ENCODE measurements around the gene RNF5.

Gene RNF5

DNA sequence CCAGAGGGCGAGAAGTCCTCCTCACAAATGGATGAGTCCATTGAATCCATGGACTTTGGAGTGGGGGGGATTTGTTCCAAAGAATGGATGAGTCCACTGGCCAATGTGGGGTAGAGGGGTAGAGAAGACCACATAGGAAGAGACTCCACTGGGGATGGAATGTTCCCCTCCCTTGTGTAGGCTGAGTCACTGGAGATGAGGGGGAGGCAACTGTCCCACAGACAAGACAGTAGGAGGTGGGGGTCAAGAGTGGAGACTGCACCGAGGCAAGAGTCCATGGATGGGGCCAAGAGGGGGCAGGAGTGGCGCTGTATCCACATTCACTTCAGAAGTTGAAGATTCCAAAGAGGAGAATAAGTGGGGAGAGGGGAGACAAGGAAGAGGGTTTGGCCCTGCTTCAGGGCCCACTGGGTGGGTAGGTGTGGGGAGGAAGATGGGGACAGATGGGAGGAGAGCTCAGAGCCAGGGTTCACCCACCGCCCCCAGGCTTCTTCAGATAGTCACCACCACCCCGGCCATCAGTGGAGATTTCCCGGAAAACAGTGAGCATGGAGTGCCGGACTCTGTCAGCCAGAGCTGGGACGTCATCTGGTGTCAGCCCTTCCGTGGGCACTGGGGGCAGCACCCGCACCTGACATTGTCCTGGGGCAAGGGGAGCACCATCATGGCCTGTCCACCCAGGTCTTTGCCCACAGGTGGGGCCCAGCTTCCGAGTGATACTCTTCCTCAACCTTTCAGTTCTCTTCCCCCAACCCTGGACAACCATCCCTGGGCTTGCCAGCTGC lies 9.2 kb upstream of the RNF5 start:
- no peaks in the 10 kb centered on the region for H3K27me3 ChIP-seq (ENCODE audit: control insufficient read depth, insufficient read depth, low read length)
- no peak overlapping the region for H3K4me3 ChIP-seq (ENCODE audit: low read depth, low read length)
- peaks cover 53% of the 10 kb centered on the region for H3K36me3 ChIP-seq (ENCODE audit: control insufficient read depth, insufficient read depth, low read length)
- H3K4me1 ChIP-seq (ENCODE audit: control insufficient read depth, insufficient read depth, low read length) = peaks cover 20% of the 10 kb centered on the region; the same call in 1 of the 2 replicates
- H3K9me3 ChIP-seq (ENCODE audit: control insufficient read depth, insufficient read depth, low read depth, low read length) = no peaks in the 10 kb centered on the region
- no peak overlapping the region for H3K27ac ChIP-seq (ENCODE audit: low read depth, low read length)
- H3K9ac ChIP-seq (ENCODE audit: low read length) = no peak overlapping the region

DNA sequence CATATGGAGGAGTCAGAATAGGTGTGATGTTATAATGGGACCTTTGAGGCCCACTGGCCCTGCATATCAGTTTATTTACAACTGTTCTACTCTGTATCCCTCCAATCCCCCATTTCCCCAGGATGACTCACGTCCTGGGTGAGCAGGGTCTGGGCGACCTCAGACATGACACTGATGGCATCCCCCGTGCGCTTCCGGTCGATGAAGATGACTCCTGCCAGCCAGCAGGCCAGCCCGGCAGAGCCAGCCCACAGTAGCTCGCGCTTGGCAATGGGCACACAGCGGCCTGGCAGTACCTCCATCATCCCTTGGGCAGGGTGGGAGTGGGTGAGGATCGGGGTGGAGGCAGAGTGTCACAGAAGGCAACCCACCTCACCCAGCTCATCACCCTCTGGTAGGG lies 7.9 kb upstream of the RNF5 start:
- Histone ChIP-seq H3K36me3 (ENCODE audit: control insufficient read depth, insufficient read depth, low read length) (peaks cover 49% of the 10 kb centered on the region), H3K27me3 (ENCODE audit: control insufficient read depth, insufficient read depth, low read length) (no peaks in the 10 kb centered on the region), H3K4me1 (ENCODE audit: control insufficient read depth, insufficient read depth, low read length) (peaks cover 29% of the 10 kb centered on the region; the same call in 1 of the 2 replicates), H3K4me3 (ENCODE audit: low read depth, low read length) (no peak overlapping the region), H3K9me3 (ENCODE audit: control insufficient read depth, insufficient read depth, low read depth, low read length) (no peaks in the 10 kb centered on the region), H3K27ac (ENCODE audit: low read depth, low read length) (no peak overlapping the region), H3K9ac (ENCODE audit: low read length) (no peak overlapping the region)

DNA sequence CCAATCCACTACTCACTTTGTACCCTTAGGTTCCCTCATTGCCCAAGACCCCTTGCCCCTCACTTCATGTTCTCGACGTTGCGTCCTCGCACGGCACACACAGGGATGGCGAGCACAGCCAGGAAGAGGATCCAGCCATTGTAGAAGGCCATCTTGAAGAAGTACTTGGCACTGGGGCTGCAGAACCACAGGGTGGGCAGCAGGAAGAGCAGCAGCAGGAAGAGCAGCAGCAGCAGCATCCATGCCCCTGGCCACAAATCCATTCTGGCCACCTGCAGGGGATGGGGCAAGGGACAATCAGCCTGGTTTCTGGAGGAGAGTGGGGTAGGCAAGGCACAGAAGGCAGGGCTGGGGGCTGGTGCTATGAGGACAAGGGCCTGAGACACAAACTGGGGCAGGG lies 7.0 kb upstream of the RNF5 start:
- H3K27ac ChIP-seq (ENCODE audit: low read depth, low read length) = no peak overlapping the region
- H3K9me3 ChIP-seq (ENCODE audit: control insufficient read depth, insufficient read depth, low read depth, low read length) = no peaks in the 10 kb centered on the region
- H3K9ac ChIP-seq (ENCODE audit: low read length) = no peak overlapping the region
- no peak overlapping the region for H3K4me3 ChIP-seq (ENCODE audit: low read depth, low read length)
- H3K36me3 ChIP-seq (ENCODE audit: control insufficient read depth, insufficient read depth, low read length) = peaks cover 49% of the 10 kb centered on the region
- H3K27me3 ChIP-seq (ENCODE audit: control insufficient read depth, insufficient read depth, low read length) = no peaks in the 10 kb centered on the region
- H3K4me1 ChIP-seq (ENCODE audit: control insufficient read depth, insufficient read depth, low read length) = peaks cover 30% of the 10 kb centered on the region; the same call in 1 of the 2 replicates

DNA sequence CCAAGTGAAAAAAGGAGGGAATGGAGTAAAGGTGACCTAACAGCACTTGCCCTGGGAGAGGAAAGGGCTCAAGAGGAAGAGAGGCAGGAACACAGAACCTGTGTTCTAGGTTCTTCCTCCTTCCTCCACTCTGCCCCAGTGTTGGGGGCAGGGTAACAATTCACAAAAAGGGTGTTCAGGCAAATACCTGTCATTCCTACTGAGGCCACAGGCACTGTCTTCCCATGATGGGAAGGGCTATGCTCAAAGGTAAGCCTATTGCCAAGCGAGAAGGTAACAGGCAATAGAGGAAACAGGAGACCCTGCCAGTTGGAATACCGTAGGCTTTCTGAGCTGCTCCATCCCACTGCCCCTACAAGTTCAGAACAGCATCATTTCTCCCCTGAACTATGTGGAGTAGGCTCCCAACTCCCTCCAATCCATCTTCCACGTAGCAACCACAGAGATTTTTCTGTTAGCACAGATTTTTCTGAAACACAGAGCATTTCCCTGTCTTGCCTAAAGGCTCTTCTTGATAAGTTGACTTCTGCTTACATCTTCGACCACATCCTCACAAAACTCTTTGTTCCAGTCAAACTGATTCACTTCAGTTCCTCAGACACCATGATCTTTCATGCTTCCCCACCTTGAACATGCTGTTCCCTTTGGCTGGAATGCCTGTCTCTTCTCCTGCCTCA lies 5.0 kb upstream of the RNF5 start:
- H3K4me1 ChIP-seq (ENCODE audit: control insufficient read depth, insufficient read depth, low read length) = peaks cover 29% of the 10 kb centered on the region; the same call in 1 of the 2 replicates
- H3K27ac ChIP-seq (ENCODE audit: low read depth, low read length) = no peak overlapping the region
- H3K9me3 ChIP-seq (ENCODE audit: control insufficient read depth, insufficient read depth, low read depth, low read length) = no peaks in the 10 kb centered on the region
- H3K9ac ChIP-seq (ENCODE audit: low read length) = peak overlapping the region; percentile 40
- H3K27me3 ChIP-seq (ENCODE audit: control insufficient read depth, insufficient read depth, low read length) = no peaks in the 10 kb centered on the region
- peaks cover 36% of the 10 kb centered on the region for H3K36me3 ChIP-seq (ENCODE audit: control insufficient read depth, insufficient read depth, low read length)
- no peak overlapping the region for H3K4me3 ChIP-seq (ENCODE audit: low read depth, low read length)

DNA sequence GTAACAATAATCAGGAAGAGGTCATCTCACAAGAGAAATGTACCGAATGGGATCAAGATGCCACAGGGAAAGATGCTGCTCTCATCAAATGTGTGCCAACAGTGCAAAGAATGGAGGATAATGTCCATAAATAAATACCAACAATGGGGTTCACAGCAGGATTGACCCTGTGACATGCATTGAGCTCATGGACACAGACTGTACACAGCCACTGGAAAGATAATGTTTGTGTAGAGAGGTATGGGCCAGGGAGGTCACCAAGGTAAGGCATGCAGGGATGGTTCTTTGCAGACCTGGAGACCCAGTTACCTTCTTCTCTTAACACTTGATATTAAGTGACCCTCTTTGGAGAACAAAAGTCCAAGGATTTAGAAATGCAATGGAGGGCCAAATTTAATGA lies 3.8 kb upstream of the RNF5 start:
- no peak overlapping the region; the same call in 1 of the 2 replicates for H3K4me3 ChIP-seq (ENCODE audit: low read depth, low read length)
- H3K36me3 ChIP-seq (ENCODE audit: control insufficient read depth, insufficient read depth, low read length) = peaks cover 24% of the 10 kb centered on the region
- no peak overlapping the region for H3K27ac ChIP-seq (ENCODE audit: low read depth, low read length)
- peaks cover 35% of the 10 kb centered on the region; the same call in 1 of the 2 replicates for H3K4me1 ChIP-seq (ENCODE audit: control insufficient read depth, insufficient read depth, low read length)
- no peak overlapping the region for H3K9ac ChIP-seq (ENCODE audit: low read length)
- no peaks in the 10 kb centered on the region for H3K27me3 ChIP-seq (ENCODE audit: control insufficient read depth, insufficient read depth, low read length)
- no peaks in the 10 kb centered on the region for H3K9me3 ChIP-seq (ENCODE audit: control insufficient read depth, insufficient read depth, low read depth, low read length)

DNA sequence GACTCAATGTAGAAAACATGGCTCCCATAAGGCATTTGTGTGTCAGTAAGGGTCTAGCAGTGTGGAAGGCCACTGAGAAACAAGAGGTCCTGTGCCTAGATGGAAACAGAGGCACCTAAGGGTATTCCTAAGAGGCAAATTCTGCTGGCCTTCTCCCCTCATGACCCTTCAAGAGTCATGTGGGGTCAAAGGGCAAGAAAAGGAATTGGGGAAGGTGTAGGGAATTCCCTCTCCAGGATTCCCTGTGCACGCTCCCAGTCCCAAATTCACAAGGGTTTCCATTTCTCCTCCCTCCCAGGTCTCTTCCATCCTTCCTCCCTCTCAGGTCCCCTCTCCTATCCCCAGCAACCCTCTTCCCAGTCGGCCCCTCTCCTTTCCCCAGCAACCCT lies 2.9 kb upstream of the RNF5 start:
- peaks cover 35% of the 10 kb centered on the region; the same call in 1 of the 2 replicates for H3K4me1 ChIP-seq (ENCODE audit: control insufficient read depth, insufficient read depth, low read length)
- H3K36me3 ChIP-seq (ENCODE audit: control insufficient read depth, insufficient read depth, low read length) = peaks cover 22% of the 10 kb centered on the region
- 0 out of 2 replicates have a peak overlapping the region, but pooled peaks have one; percentile 48 for H3K27ac ChIP-seq (ENCODE audit: low read depth, low read length)
- no peaks in the 10 kb centered on the region for H3K9me3 ChIP-seq (ENCODE audit: control insufficient read depth, insufficient read depth, low read depth, low read length)
- no peaks in the 10 kb centered on the region for H3K27me3 ChIP-seq (ENCODE audit: control insufficient read depth, insufficient read depth, low read length)
- peak overlapping the region; percentile 90 for H3K4me3 ChIP-seq (ENCODE audit: low read depth, low read length)
- peak overlapping the region; percentile 88 for H3K9ac ChIP-seq (ENCODE audit: low read length)

DNA sequence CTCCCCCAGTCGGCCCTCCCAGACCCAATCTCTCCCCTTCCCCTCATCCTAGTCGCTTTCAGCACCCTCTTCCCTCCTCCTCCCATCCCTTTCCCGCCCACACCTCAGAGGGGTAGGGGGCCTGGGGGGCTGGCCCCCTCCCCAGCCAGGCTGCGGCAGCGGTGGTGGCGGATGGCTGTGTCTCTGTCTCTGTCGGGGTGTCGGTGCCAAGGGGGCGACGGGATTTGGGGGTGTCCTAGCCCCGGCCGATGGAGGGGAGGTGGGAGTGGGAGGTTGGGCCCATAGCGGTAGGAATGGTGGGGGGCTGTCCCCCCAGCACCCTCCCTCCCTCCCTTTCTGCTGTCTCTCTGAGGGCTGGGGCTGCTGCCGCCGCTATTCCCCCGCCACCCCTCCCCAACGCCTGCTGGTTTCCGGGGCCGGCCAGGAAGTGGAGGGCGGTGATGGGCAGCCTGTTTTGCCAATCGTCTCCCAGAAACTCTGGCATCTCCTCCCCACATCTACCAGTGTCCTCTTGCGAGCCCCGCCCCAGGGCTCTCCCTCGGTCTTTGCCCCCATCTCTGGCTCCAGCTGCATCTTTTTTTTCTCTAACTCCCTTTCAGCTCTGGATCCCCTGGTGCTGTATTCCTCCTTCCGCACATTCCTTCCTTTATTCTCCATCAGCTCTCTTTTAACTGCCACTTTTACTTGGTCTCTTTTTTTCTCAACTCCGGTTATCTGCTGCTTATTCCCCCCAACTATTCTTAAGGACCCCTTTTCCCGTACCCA lies 2.3 kb upstream of the RNF5 start, which contains the start of gene AGPAT1:
Gene AGPAT1 (minus strand): TSS at position 374 of the 765 bp plus-strand sequence. CDS start 4,588 bp downstream, outside the sequence.
- H3K9me3 ChIP-seq (ENCODE audit: control insufficient read depth, insufficient read depth, low read depth, low read length) = no peaks in the 10 kb centered on the region
- H3K27me3 ChIP-seq (ENCODE audit: control insufficient read depth, insufficient read depth, low read length) = no peaks in the 10 kb centered on the region
- H3K4me3 ChIP-seq (ENCODE audit: low read depth, low read length) = peak within 1 kb of the TSS; percentile 90
- H3K27ac ChIP-seq (ENCODE audit: low read depth, low read length) = peak within 1 kb of the TSS; percentile 91
- peaks cover 20% of the 10 kb centered on the region for H3K36me3 ChIP-seq (ENCODE audit: control insufficient read depth, insufficient read depth, low read length)
- peaks cover 35% of the 10 kb centered on the region; the same call in 1 of the 2 replicates for H3K4me1 ChIP-seq (ENCODE audit: control insufficient read depth, insufficient read depth, low read length)
- peak within 1 kb of the TSS; percentile 89 for H3K9ac ChIP-seq (ENCODE audit: low read length)

DNA sequence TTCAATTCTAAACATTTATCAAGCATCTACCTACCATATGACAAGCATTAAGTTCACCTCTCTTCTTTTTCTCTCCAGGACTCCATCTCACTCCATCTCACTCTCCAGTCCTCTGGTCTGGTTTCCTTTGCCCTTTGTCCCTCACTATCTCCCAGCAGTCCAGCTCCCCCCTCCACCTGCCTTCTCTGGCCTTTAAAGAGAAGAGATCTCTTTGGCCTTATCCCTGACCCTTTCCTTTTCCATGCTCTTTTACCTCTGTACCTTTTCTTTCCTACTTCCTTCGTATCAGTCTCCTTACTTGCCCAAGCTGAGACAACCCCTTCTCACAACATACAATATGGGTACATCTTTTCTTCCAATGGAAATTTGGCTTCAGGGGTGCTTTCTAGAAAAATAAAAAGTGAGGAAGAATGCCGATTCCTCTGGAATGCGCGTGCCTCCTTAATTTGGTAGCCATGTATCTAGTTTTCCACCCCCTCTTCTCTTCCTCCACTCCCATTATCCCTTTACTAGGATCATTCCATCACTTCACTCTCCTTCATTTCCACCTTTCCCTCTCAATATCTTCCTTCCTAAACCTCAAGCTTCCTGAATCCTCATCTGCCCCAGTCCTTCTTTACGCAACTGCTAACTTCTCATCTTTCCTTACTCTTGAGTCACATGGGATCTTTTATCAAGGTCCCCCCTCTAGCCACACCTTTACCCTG lies 1.6 kb upstream of the RNF5 start:
- peaks cover 21% of the 10 kb centered on the region for H3K36me3 ChIP-seq (ENCODE audit: control insufficient read depth, insufficient read depth, low read length)
- peak overlapping the region; percentile 90 for H3K4me3 ChIP-seq (ENCODE audit: low read depth, low read length)
- peaks cover 35% of the 10 kb centered on the region; the same call in 1 of the 2 replicates for H3K4me1 ChIP-seq (ENCODE audit: control insufficient read depth, insufficient read depth, low read length)
- no peaks in the 10 kb centered on the region for H3K27me3 ChIP-seq (ENCODE audit: control insufficient read depth, insufficient read depth, low read length)
- H3K9me3 ChIP-seq (ENCODE audit: control insufficient read depth, insufficient read depth, low read depth, low read length) = no peaks in the 10 kb centered on the region
- H3K9ac ChIP-seq (ENCODE audit: low read length) = peak overlapping the region; percentile 89
- peak overlapping the region; percentile 91 for H3K27ac ChIP-seq (ENCODE audit: low read depth, low read length)

DNA sequence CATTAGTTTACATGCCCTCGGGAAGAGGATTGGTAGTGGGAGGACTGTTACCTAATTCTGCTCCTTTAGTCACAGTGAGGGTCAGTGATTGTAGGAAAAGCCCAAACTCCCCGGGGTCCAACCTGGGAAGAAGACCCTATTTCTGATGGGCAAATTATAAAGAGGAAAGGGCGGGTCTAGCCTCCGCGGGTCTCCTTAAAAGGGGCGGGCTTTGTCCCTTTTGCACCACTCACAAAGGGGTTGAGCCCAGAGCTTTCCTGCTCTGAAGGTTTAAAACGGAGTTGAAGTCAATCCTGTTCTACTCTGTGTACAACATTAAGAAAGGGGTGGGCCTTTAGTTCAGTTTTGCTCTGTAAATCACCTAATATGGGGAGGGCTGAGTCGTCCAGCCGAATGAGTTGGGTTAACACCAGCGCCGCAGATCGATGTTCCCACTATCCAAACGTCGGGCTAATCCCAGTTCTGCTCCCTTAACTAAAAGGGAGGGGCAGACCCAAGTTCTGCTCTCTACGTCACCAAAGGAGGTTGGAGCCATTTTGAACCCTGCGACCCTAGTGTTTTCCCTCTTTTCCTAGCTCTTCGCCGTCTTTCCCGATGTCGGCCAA lies 920 bp upstream of the RNF5 start:
- Histone ChIP-seq H3K4me3 (ENCODE audit: low read depth, low read length) (peak overlapping the region; percentile 90), H3K27me3 (ENCODE audit: control insufficient read depth, insufficient read depth, low read length) (no peaks in the 10 kb centered on the region), H3K27ac (ENCODE audit: low read depth, low read length) (peak overlapping the region; percentile 91), H3K36me3 (ENCODE audit: control insufficient read depth, insufficient read depth, low read length) (peaks cover 23% of the 10 kb centered on the region), H3K9ac (ENCODE audit: low read length) (peak overlapping the region; percentile 89), H3K4me1 (ENCODE audit: control insufficient read depth, insufficient read depth, low read length) (peaks cover 35% of the 10 kb centered on the region; the same call in 1 of the 2 replicates), H3K9me3 (ENCODE audit: control insufficient read depth, insufficient read depth, low read depth, low read length) (no peaks in the 10 kb centered on the region)
